Fibroblast of lung (primary cell): ENCODE measurements around the gene ST3GAL4.

ENCODE experiments used
- EZH2 ChIP-seq: IDR thresholded peaks from 2 replicates; pipeline ENCODE4 v1.5.1; 2012; ENCODE audit warnings: low read length, control low read depth, mild to moderate bottlenecking; ENCODE audit errors: missing control alignments
- TF ChIP-seq, protein P1 (sequence below), 2 donors: IDR thresholded peaks in 1 of 2; conservative IDR thresholded peaks in 1 of 2; 1 replicate in 1 of 2; 2 replicates in 1 of 2; pipeline ENCODE4 v1.5.1; 2011 to 2012; ENCODE audit warnings: low read length in 2 of 2, control low read depth in 1 of 2, inconsistent platforms in 1 of 2, low read depth in 1 of 2, mild to moderate bottlenecking in 1 of 2

DNA sequence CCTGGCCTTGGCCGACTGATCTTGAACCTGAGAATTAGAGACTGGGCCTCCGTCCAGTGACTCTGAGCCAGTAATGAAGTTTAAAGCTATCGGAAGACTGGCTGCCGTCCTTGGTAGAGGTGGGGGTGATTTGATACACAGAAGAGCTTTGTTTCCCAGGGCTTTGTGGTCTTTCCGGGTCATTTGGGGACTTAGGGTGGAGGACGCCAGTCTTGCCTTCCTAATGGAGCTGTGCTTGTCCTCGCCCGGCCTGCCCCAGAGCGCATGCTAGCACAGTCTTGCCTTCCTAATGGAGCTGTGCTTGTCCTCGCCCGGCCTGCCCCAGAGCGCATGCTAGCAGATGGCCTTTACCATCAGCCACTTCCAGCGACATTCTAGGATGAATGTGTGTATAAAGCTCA is 65.8 kb downstream of the ST3GAL4 start:
- TF ChIP-seq, protein P1, sequence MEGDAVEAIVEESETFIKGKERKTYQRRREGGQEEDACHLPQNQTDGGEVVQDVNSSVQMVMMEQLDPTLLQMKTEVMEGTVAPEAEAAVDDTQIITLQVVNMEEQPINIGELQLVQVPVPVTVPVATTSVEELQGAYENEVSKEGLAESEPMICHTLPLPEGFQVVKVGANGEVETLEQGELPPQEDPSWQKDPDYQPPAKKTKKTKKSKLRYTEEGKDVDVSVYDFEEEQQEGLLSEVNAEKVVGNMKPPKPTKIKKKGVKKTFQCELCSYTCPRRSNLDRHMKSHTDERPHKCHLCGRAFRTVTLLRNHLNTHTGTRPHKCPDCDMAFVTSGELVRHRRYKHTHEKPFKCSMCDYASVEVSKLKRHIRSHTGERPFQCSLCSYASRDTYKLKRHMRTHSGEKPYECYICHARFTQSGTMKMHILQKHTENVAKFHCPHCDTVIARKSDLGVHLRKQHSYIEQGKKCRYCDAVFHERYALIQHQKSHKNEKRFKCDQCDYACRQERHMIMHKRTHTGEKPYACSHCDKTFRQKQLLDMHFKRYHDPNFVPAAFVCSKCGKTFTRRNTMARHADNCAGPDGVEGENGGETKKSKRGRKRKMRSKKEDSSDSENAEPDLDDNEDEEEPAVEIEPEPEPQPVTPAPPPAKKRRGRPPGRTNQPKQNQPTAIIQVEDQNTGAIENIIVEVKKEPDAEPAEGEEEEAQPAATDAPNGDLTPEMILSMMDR (conservative IDR thresholded peaks at IDR 0.05 in 1 of 2, IDR thresholded peaks at IDR 0.05 in 1 of 2; ENCODE audit: low read depth in 1 of 2, low read length in 2 of 2), result no peak
- no peak for TF ChIP-seq EZH2
